CD4-positive, alpha-beta T cell treated with Interleukin-17A for 1 hour (primary cell): ENCODE data around the gene GOLGA6L2.
"Not testable (repeated sequence)": the region's sequence is repeated elsewhere in the genome, so short reads cannot be mapped to it uniquely, and the experiment has no call there.

Source experiments
- DNase-seq: peaks from one replicate; pipeline ENCODE4 v3.0.0-alpha.2; 2020

GOLGA6L2 gene, protein sequence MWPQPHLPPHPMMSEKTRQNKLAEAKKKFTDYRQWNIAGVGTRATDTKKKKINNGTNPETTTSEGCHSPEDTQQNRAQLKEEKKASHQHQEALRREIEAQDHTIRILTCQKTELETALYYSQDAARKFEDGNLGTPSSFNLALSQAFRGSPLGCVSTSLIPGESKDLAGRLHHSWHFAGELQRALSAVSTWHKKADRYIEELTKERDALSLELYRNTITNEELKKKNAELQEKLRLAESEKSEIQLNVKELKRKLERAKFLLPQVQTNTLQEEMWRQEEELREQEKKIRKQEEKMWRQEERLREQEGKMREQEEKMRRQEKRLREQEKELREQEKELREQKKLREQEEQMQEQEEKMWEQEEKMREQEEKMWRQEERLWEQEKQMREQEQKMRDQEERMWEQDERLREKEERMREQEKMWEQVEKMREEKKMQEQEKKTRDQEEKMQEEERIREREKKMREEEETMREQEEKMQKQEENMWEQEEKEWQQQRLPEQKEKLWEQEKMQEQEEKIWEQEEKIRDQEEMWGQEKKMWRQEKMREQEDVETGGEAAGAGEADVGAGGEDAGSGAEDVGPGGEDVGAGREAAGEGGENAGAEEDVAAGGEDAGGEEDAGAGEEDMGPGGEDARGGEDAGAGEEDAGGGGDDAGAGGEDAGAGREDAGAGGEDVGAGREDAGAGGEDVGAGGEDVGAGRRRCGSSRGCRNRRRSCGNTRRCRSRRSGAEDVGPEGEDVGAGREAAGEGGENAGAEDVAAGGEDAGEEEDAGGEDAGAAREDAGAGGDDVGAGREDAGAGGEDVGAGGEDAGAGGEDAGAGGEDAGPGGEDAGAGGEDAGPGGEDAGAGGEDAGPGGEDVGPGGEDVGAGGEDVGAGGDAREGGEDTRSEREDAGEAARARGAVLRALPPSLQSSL

DNA sequence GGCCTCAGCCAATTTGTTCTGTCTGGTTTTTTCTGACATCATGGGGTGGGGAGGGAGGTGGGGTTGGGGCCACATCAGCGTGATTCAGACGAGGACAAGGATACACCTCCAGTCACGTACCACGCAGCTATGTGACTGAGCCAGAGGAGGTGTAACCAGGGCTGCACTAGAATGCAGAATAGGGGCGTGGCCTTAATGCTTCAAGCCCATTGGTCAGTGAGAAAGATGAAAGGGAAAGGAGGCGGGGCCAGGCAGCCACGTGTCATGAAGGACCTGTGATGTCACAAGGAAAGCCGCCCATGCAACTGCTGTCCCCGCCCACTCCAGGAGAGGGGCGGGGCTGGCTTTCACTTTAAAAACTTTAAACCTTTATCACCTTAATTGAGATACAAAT lies at the start of gene GOLGA6L2:
Gene GOLGA6L2, minus strand, starts transcription at position 137 of the 394 bp plus-strand sequence. Its CDS starts 62 bp downstream, at position 75.
- DNase-seq: no peak

DNA sequence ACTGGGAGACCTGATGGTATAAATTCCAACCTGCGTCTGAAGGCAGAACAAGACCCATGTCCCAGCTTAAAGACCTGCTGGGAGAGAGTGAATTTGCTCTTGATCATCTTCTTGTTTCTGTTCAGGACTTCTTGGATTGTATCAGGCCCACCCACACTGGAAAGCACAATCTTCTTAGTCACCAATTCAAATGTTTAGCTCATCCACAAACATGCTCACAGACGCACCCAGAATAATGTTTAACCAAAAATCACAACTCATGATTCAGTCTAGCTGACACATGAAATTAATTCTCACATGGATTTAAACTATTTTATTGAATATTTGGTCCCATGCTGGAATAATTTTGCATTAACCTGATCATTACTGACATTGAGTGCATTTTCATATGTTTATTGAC lies 37.8 kb upstream of the GOLGA6L2 start:
- DNase-seq: no peak

DNA sequence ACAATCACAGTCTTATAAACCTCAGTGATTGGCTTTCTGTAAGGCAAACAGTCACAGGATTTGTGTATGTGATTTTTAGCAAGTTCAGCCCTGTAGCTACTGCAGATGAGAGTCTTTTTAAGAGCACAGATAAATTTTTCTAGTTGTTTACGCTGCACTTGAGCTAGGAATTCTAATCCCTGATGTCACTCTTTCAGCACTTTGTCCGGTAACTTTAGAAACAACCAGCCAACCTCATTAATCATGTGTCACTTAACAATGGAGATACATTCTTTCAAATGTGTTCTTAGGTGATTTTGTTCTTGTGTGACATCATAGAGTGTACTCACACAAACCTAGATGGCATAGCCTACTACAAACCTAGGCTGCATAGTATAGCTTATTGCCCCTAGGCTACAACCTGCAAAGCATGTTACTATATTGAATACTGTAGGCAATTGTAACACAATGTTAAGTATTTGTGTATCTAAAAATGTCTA lies 36.8 kb upstream of the GOLGA6L2 start:
- DNase-seq: no peak

DNA sequence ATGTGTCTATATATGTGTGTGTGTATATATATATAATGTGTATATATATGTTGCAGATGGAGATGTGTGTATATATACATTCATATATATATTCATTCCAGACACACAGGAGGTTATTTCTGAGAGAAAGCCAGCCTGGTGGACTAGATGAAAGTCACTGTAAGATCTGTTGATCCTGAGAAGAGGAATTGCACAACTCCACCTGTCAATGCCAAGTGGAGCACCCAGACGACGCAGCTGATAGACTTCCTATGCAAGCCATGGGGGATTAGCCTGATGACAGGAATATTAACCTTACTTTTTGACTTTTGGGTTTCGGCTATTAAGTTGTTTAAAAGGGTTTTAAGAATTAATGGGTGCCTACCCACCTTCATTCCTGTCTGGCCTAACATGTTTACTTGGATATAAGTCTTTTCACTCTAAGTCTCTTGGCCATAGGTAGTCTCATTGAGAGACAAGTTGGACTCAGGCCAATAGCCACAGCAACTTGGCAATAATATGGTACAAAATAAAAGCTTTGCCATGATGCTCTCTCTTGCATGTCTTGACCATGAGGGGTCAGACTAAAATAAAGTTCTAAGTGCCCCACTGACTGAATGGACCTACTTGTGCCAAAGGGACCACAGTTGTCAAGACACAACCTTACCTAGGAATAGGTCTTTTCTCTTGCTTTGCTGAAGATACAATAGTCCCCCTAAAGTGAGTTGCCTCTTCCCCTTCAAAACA lies 35.9 kb upstream of the GOLGA6L2 start:
- DNase-seq: no peak

DNA sequence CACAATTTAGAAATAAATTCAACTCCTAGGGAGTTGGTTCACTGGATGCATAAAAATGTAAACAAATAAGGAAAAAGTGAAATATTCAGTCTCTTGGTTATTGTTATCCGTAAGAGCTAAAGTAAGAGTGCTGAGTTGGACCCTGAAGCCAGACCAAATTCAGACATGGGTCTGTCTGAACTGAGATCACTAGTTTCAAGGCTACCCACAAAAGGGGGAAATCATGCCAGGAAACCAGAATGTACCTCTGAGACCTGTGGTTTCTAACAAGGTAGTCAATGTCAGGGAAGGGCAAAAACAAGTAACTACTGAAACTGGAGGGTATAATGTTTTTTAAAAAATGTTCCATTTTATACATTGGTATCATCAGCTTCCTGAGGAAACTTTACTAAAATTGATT lies 35.2 kb upstream of the GOLGA6L2 start:
- DNase-seq: no peak

DNA sequence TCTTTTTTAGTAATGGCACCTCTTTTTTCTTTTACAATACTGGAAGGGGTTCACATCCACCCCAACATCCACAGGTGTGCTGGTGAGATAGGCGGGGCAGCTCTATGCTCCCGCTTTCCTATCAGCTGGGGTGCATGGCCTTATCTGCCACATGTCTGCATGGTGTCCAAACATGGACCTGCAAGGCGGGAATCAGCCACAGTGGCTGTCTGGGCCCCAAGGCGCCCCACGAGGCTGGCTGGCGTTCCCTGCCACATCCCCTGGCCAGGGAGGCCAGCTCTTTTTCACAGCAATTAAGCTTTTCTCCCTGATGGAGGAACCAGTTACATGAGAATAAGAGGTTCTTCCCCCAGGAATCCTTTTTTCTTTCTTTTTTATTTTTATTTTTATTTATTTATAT lies 30.9 kb upstream of the GOLGA6L2 start:
- no peak for DNase-seq

DNA sequence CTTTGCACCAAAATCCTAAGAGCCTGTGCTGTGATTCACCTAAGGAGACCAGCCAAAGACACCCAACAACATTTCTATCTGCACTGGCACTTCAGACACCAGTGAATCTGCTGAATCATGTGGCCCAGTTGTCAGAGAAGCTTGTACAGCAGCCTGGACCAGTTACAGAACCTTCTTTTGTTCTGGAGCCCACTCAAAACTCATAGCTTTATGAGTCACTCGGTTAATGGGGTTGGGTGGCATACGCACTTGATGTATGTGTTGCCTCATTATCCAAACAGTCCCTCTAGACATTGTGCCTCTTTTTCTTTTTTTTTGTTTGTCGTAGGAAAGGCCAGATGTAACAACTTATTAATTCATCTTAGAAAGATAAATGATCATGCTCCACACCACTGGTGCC lies 25.6 kb upstream of the GOLGA6L2 start:
- no peak for DNase-seq

DNA sequence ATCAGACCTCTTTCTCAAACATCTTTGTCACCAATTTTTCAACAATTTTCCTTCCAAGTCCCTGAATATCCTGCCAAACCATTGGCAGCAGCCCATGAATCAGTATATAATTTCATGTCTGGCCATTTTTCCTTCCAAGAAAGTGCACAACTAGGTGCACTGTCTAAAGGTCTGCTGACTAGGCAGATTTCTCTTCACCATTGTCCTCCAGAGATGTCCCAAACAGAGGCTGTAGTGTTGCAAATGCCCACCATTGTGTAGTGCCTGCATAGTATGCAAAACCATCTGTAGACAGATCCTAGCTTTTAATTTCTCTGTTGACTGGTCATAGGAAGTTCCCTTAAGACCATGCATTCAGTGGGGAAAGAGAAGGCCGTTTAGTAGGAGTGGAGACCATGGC lies 25.0 kb upstream of the GOLGA6L2 start:
- DNase-seq: no peak

DNA sequence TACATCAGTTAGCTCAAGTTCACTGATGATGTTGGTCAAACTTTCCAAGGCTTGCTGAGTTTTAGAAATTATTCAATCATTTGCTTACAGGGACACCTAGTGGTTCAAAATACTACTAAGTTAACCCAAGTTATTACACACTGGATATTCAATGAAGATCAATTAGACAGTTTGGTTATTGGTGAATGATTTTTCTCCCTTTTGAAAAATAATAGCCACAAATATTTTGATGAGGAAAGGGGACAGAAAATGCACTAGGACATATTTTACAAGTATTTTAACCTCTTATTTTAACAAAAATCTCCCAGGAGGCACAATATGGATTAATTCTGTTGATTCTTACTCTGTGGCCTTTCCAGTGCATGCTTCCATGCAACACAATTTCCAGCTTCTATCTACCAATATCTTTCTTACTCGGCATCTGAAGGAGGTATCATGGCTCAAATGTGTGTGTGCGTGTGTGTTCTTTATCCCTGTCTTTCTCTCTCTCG lies 20.1 kb upstream of the GOLGA6L2 start:
- no peak for DNase-seq

DNA sequence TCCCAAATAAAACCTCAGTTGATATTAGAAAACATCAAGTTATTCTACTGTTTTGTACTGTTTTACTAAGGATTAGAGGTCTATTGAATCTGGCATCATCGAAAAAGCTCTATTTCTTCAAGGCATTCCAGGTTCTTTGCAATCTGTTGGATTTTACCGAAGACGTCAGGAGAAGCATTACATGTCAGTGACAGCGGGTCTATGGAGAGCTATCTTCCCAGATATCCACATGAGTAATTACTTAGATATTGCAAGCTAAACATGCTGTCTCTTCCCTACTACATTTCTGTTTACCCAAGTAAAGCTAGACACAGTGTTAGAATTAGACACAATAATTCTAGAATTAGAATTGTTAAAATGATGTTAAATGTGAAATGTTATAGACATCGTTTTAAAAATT lies 10.8 kb upstream of the GOLGA6L2 start:
- no peak for DNase-seq

DNA sequence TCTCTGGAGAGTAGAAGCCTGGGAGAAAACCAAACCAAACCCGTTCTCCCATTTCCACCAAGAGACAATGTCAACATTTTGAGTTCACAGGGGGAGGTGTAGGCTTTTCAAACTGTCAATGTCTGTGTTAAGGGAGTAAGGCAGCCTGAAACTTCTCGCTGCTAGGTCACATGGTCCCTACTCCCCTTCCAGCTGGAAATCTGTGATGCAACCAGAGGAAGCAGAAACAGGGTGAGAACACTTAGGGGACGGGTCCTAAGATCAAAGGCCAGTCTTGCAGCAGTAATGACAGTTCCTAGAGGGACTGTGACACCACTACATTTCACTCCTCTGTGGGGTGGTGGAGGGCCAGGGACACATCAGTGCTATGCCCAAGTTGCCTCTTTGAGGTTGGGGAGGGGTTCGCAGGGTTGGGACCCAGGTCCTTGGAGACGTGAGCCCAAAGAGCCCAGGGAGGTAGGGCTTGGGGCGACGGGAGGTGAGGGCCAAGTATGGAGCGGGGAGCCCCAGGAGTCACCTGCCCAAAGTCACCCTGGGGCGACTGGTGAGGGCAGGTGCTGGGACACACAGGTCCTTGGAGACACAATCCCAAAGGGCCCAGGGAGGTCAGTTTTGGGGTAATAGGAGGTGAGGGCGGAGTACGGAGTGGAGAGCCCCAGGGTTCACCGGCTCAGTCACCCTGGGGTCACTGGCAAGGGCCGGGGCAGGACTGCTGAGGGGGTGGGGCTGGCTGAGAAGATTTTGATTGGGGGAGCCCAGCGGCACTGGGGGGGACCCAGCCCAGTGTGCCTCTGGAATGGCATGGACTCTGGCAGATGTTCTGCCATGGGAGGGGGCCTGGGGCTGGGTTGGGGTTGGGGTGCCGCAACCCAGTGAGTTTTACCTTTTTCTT lies 582 bp downstream of the GOLGA6L2 start:
- DNase-seq: no peak

DNA sequence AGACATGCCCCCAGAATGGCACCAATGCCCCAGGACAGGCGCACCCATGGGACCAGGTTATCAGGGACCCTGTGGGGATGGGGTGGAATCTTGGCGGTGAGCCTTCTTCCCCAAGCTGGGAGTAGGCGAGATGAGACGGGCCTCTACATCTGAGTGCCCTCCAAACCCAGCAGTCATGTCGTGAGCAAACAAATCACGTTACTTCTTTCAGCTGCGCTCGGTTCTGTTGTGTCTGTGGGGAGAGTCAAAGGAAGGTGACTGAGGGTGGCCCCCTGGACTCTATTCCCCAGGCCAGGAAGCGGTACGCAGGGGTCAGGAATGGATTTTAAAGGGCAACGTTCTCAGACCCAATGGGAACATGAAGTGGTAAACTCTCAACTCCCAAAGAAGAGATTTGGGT lies 2.8 kb downstream of the GOLGA6L2 start:
- DNase-seq: no peak

DNA sequence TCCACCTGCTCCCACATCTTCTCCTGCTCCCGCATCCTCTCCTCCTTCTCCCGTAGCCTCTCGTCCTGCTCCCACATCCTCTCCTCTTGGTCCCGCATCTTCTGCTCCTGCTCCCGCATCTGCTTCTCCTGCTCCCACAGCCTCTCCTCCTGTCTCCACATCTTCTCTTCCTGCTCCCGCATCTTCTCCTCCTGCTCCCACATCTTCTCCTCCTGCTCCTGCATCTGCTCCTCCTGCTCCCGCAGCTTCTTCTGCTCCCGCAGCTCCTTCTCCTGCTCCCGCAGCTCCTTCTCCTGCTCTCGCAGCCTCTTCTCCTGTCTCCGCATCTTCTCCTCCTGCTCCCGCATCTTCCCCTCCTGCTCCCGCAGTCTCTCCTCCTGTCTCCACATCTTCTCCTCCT lies 5.8 kb downstream of the GOLGA6L2 start:
- no peak for DNase-seq

DNA sequence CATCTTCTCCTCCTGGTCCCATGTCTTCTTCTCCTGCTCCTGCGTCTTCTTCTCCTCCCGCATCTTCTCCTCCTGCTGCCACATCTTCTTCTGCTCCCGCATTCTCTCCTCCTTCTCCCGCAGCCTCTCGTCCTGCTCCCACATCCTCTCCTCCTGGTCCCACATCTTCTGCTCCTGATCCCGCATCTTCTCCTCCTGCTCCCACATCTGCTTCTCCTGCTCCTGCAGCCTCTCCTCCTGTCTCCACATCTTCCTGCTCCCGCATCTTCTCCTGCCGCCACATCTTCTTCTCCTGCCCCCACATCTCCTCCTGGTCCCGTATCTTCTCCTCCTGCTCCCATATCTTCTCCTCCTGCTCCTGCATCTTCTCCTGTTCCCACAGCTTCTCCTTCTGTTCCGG lies 6.4 kb downstream of the GOLGA6L2 start:
- no peak for DNase-seq

DNA sequence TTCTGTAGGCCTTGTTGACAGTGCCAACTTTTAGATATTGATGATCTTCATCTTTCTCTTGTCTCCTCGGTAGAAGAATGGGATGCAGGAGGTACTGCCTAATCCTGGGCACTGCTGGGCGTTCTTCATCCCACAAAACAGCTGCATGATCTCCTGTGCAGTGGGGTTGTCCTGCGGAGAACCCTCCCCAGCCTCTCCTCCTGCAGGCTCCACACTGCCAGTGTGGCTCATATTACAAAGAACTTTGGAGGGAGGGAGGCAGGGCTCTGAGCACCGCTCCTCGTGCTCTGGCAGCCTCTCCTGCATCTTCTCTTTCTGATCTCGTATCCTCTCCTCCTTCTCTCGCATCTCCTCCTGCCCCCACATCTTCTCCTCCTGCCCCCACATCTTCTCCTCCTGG lies 7.5 kb downstream of the GOLGA6L2 start:
- DNase-seq: no peak

DNA sequence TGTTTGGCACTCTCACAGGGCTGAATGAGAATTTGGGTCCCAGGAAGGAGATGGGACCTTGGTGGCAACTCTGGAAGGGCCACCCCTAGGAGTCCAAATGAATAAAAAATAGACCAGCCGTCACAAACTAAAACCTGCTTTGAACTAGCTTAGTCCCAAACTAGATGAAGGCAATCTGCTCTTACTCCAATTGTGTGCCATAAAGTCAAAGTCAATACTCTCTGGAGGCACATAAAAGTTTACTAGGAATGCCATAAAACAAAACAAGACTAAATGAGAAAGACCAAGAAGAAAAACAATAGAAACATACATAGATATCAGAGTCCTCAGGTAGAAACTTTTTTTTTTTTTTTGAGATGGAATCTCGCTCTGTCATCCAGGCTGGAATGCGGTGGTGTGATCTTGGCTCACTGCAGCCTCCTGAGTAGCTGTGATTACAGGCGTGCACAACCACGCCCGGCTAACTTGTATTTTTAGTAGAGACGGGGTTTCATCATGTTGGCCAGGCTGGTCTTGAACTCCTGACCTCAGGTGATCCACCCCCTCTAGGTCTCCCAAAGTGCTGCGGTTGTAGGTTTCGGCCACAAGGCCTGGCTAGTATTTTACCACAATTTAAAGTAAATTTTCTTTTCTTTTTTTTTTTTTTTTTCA lies 8.1 kb downstream of the GOLGA6L2 start:
- DNase-seq: no peak

DNA sequence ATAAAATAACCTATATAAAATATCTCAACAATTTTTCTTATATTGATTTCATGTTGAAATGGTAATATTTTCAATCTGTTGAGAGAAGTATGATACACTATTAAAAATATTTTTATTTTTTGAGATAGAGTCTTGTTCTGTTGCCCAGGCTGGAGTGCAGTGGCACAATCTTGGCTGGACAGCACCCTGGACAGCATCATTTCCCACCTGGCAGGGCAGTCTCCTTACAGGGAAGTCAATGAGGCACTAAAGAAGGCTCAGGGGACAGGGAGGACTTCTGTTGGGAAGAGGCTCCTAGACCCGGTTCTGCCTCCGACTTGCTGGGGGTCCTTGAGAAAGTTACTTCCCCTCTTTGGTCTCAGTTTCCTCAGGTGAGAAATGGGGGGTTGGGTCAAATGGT lies 9.4 kb downstream of the GOLGA6L2 start:
- DNase-seq: no peak

DNA sequence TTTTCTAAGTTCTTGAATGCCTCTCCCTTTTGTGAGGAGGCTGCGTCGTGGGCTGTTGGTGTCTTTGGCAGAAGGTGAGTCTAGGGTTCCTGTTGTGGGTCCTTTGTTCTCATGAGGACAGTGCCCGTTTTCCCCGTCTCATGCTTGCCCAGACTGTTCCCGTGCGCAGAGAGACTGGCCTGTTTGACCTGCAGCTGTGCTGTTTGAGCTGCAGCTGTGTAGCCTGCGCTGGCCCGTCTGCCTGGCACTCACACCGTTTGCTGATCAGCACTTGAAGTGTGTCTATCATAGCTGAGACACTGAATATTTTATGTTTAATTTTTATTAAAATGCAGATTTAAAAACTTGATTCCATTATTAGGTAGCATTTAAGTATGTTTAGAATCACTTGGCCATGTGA lies 9.9 kb downstream of the GOLGA6L2 start:
- DNase-seq: no peak

DNA sequence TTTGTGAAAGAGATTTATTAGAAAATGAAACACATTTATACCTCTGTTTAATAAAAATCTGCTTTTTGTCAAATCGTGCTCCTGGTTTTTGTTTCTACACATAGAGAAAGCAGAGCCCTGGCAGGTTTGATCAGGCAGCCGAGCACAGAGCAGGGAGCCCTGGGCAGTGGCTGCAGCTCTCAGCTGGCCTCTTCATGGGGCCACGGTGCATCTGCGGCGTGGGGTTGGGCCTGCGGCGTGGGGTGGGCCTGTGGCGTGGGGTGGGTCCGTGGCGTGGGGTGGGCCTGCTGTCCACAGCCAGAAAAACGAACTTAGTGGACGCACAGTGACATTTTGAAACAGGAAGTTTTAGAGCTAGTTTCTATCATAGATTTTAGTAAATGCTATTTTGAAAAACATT lies 10.6 kb downstream of the GOLGA6L2 start:
- no peak for DNase-seq

DNA sequence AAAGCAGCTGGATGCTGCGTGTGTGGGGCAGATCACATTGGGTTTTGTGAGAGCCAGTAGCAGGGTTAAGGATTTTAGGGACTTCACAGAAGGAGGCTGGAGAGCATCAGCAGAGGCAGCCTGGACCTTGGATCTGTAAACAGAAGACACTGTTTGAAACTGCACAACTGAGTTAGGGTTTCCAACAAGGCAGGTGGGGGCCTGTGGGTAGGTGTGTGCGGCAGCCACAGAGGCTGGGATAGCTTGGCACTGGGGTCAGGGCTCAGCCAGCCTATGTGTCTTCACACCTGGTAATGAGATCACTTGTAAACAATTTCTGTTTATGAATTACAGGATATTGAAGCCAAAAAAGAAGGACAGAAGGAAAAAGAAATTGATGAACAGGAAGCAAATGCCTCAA lies 12.3 kb downstream of the GOLGA6L2 start:
- not testable (repeated sequence) for DNase-seq

DNA sequence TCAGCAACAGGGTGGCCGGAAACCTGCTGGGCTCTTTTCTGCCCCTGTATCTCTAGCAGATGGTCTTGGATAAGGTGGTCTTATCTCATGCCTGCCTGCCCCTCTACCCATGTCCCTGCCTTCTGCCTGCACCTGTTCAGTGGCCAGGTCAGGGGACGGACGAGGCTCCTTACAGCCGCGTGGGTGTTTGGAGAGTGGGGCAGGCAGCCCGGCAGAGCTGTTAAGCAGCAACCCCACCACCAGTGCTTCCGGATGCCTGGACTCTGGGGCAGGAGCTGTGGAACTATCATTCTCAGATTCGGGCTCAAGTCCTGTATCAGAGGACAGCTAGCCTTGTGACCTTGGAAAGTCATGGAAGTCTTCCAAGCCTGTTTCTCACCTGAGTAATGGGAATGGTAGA lies 21.7 kb downstream of the GOLGA6L2 start:
- DNase-seq: not testable (repeated sequence)
